ENCODE measurements around the gene CSNK1G2.

The CSNK1G2 gene

DNA sequence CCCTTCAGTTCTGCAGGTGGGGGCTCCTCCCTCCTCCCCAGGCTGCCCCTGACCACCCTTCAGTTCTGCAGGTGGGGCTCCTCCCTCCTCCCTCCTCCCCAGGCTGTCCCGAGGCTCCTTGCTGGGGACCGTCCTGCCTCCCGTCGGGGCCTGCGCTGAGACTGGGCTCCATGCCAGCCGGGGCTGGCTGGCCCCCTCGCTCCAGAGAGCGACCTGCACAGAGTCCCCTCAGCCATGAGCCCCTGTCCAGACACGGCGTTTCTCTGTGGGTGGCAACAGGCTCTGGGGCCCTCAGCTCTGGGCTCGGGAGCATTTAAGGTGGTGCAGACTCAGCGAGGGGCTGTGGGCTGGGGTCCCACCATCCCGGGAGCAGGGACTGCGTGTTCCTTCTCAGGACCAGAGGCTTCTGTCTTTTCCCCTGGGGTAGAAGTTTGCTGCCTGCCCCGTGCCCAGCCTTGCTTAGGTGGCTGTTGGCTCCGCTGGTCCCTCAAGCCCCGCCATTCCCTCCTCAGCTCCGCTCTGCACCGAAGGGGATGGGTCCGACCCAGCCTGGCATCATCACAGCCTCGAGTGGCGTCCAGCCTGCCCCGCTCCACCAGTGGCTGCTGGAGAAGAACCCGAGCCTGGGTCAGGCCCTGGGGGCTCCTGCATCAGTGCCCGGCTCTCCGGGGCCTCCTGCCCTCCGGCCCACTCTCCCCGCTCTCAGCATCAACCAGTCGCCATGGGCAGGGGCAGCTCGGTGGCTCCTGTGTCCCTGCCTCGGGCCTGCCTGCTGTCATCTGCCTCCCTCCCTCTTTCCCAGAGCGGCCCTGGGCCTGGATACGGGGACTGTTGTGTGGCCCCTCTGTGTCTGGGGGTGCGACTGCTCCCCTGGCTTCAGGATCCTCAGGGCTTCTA is 27.6 kb downstream of the CSNK1G2 start:
- no peak for DNase-seq (ENCODE audit: low read depth)

DNA sequence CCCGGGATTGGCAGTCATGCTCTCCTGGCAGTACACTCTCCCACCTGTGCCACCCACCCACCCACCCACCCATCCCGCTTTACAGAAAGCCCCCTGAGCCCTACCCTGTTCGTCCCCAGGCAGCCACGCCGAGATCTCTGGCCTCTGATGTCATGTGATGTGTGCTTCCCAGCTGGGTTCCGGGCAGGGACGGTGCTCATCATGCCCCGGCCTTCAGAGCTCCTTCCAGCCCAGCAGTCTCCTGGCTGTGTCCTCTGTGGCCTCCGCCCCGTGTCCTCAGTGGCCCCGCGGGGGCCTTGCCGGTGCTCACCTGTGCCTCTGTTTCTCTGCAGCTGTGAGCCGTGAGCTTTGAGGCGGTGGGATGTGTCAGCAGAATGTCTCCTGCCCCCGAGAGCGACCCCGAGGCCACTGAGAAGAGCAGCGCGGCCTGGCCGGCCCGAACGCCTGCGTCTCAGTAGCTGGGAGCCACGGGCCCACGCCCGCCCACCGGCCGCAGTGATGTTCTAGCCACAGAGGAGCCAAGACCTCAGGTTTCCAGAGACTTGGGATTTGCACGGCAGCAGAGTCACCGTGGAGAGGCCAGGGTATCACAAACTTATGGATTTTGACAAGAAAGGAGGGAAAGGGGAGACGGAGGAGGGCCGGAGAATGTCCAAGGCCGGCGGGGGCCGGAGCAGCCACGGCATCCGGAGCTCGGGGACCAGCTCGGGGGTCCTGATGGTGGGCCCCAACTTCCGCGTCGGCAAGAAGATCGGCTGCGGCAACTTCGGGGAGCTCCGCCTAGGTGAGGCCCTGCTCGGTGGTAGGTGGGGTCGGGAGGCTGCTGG is 28.4 kb downstream of the CSNK1G2 start:
- DNase-seq (ENCODE audit: low read depth), result no peak

DNA sequence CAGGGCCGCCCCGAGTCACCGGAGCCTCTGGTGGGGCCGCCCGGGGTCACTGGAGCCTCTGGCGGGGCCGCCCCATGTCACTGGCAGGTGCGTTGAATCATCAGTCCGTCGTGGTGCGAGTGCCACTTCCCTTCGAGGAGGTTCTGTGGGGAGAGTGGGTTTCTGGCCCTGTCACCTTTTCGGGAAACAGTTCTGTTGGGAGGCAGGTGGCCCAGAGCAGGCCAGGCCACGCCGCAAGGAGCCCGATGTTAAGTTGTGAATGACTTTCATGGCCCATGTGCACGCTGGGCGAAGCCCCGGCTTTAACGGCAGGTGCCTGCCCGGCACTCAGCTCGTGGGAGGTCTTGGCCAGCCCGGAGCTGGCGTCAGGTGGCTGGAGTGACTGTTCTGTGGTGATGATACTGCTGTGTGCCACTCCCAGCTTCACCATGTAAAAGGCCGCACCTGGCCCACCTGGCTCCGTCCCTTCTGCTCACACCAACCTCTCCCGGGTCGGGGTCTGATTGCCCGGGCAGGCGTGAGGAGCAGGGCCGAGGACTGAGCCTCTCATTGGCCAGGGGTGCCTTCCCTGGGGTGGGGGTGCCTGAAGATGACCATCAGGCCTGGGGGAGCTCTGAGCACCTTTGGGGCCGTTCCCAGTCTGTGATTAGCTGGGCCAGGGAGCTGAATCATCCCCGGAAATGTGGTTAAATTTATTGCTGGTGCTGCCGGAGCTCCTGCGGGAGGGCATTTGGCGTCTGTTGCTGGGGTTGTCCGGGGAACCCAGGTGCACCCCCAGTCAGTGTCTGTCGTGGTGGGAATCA is 29.2 kb downstream of the CSNK1G2 start:
- no peak for DNase-seq (ENCODE audit: low read depth)

DNA sequence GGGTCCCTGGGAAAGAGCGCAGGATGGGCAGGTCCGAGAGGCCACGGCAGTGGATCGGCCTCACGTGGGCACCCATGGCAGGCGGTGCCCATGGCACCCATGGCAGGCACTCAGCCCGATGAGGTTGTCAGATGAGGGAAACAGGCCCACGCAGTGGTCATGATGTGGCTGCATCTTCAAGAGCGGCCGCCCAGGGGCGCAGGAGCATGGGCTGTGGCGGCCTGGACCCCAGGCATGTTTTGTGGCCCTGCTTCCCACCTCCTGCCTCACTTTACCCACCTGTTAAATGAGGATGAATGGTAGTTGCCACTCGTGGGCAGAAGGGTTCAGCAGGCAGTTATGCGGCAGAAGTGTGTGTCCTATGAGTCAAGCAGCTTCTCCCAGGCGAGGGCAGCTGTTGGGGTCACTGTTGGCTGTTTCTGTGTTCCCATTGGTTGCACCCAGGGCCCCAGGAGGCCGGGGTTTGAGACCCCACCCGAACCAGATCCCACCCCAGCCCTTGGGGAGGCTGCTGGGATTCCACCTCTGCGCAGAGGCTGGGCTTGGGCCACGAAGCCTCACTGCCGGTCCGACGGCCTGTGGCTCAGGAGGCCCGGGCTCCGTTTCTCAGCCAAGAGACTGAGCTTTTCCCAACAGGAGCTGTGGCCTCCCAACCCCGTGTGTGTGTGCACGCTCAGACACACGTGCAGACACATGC is 30.0 kb downstream of the CSNK1G2 start:
- DNase-seq (ENCODE audit: low read depth), result no peak

DNA sequence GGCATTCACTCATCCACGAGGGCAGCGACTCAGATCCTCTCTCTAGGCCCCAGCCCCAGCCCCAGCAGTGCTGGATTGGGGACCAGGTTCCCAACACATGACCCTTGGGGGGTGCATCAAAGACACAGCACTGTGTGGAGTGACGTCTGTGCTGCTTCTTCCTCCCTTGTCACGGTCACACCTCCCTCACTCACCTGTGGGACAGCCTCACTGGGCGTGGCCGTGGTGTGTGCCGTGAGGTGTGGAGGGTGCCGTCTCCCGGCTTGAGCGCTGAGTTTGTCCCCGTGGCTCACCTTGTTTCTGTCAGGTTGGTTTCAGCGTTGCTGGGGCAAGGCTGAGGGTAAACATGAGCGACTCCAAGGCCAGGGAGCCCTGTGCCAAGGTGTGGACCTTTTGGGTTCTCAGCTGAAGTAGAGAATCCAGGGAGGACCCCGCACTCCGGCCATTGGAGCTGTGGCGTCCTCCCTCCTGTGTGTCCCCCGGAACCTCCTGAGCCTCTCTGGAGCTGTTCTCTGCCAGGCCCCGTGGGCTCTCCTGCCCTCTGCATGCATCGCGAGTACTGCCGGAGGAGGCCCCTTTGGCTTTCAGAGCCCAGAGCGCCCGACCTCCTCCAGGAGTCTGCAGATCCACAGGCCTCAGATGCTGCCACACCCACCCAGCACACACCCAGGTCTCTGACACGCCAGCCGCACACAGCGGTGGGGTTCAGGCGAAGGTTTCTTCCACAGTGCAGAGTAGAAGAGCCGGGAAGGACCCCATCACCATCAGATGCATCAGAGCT is 33.6 kb downstream of the CSNK1G2 start:
- no peak for DNase-seq (ENCODE audit: low read depth)

DNA sequence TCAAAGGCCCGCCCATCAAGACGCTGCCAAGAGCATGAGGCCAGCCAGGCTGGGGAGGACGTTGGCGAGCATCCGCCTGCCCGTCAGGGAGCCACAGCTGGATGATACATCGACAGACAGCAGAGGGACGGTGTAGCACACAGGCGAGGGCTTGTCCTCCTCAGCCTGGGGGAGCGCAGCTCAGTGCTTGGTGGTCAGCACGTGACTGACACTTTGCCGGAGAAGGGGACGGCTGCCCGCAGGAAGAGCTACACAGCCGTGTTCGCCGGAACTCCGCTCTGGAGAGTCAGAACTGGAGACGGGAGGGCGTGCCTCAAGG is 34.1 kb downstream of the CSNK1G2 start:
- DNase-seq (ENCODE audit: low read depth), result no peak

DNA sequence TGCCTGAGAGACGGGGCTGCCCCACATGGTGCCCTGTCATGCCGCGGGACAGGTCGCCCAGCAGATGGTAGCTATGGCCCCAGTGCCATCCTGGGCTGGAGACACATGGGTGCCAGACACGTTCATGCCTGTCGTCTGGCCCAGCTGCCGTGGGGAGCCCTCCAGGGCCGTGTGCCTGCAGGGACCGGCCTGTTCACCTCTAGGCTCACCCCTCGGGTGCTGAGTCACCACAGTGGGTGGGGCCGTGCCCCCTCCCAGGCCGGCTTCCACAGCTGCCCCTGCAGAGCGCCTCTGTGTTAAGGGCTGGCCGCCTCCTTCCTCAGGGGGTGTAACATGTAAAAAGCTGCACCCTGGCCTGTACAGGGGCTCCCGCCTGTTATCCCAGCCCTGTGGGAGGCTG is 36.1 kb downstream of the CSNK1G2 start:
- DNase-seq (ENCODE audit: low read depth), result no peak

DNA sequence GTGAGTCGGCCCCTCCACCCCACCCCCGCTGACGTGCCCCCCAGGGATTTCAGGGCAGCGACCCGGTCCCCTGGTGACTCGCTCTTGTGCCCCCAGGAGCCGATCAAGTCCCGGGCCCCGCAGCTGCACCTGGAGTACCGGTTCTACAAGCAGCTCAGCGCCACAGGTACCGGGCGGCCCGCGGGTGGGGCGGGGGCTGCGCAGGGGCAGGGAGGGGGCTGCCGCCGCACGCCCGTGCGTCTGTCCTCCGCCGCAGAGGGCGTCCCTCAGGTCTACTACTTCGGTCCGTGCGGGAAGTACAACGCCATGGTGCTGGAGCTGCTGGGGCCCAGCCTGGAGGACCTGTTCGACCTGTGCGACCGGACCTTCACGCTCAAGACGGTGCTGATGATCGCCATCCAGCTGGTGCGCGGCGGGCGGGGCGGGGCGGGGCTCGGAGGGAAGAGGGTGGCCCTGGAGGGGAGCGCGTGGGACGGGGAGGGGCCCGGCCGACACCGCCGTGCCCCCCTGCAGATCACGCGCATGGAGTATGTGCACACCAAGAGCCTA is 37.4 kb downstream of the CSNK1G2 start:
- no peak for DNase-seq (ENCODE audit: low read depth)

DNA sequence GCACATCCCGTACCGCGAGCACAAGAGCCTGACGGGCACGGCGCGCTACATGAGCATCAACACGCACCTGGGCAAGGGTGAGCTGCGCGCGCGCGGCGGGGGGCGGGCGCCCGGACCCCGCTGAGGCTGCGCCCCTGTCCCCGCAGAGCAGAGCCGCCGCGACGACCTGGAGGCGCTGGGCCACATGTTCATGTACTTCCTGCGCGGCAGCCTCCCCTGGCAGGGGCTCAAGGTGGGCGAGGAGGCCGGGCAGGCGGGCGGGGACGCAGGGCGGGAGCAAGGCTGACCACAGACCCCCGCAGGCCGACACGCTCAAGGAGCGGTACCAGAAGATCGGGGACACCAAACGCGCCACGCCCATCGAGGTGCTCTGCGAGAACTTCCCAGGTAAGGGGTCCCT is 38.0 kb downstream of the CSNK1G2 start:
- no peak for DNase-seq (ENCODE audit: low read depth)

DNA sequence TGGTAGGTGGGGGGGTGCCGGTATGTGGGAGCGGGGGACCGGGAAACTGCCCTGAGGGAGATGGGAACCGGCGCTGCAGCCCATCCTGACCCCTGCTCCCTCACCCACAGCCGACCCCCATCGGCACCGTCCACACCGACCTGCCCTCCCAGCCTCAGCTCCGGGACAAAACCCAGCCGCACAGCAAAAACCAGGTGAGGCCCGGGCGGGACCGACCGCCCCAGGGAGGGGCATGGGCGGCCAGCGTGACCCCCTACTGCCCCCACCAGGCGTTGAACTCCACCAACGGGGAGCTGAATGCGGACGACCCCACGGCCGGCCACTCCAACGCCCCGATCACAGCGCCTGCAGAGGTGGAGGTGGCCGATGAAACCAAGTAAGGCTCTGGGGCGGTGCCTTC is 38.7 kb downstream of the CSNK1G2 start:
- no peak for DNase-seq (ENCODE audit: low read depth)

DNA sequence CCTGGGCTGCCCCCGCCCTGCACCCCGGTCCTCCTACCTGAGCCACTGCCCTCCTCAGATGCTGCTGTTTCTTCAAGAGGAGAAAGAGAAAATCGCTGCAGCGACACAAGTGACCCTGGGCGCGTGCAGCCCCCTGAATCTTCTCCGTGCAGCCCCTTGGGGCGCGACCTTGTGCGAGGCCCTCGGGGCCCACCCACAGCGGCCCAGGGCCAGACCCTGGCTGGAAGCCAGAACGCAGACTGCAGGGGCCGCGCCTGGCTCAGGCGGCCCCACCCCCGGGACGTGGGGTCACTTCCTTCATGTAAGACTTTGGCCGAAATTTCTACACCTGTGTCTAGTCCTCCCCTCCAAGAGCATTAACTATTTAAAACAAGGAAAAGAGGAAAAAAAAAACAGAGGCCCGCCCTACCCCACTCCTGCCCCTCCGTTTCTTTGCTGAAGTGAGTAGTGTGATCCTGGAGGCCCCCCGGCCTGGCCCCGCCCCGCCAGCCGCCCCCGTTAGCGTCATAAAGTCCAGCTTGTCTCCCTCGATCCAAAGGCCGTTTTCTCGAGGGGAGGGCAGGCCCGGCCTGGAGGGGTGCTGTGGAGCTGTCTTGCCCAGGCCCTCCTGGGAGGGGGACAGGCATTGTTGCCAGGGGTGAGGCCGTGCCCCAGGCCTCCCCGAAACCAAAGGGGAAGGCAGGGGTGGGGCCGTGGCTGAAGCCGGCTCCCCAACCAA is 39.3 kb downstream of the CSNK1G2 start:
- DNase-seq (ENCODE audit: low read depth), result no peak

DNA sequence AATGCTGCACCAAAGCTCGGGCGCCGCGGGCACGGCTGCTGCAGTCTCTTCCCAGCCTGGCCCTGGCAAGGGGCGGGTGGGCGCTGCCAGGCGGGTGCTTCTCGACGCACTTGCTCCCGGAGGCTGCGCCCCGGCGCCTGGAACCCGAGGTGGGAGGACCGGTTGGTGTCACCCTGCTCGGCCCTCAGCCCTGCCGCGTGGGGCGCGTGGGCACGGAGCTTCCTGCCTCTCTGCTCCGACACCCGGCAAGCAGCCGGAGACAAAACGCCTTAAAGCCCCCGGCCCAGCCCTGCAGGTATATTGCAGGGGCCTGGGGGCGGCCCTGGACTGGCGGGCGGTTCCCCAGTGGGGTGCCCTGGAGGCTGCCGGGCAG is 39.8 kb downstream of the CSNK1G2 start:
- DNase-seq (ENCODE audit: low read depth), result no peak

DNA sequence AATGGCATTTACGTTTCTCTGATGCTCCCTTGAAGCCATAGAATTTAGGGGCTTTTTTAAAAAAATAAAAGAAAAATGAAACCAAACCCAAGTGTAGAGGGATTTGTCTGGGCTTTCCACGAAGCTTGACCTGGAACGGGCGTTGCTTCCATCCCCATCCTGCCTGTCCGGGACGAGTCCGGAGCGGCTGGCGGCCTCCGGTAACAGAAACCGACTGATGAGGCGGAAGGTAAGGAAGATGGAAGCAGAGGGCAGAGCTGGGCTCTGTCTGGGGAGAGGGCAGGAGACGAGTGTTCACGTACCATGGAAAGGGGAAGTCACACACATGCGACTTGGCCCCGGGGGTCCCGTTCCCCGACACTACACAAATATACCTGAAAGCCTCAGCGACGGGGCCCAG is 40.3 kb downstream of the CSNK1G2 start:
- no peak for DNase-seq (ENCODE audit: low read depth)

DNA sequence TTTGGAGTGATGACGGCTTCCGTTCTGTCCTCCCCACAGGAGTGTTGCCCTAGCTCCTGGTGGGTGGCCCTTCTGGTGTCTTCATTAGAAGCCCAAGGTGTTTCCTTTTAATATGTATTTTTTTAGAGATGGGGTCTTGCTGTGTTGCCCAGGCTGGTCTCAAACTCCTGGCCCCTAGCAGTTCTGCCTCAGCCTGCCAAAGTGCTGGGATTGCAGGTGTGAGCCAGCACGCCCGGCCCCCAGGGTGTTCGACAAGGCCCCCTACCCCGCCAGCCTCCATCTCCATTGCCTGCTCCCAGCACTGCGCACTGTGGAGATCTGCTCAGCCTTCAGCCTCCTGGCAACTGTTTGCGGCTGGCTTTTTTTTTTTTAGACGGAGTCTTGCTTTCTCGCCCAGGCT is 43.4 kb downstream of the CSNK1G2 start:
- DNase-seq (ENCODE audit: low read depth), result no peak

DNA sequence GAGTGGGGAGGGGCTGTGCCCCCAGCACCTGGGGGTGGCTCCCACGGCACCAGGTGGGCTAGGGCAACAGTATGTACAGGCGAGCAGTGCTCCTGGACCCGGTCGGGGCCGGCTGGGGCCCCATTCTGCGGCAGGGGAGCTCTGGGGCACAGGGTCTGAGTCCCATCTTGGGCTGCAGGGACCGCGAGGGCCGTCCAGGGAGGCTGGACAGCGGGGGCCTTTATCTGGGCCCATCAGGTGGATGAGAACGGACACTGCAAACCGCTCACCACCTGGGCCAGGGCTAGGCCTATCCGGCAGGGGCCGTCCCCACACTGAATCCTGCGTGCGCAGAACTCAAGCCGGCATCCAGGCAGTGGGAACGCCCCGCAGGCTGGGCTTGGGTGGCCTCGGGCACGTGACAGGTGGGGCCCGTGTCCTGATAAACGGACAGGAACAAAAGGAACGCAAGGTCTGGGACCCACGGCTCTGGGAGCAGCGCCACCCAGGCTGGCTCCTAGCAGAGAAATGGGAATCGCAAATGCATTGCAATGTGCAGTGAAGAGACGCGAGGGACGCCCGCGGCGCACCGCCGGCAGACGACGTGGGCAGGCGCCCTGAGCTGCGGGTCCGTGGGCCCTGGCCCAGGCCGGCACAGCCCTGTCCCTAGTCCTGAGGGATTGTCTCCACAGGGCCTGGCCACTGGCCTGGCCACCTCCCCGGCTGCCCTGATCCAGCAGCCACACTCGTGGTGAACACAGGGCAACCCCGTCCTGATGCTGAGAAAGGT is 44.8 kb downstream of the CSNK1G2 start:
- no peak for DNase-seq (ENCODE audit: low read depth)

DNA sequence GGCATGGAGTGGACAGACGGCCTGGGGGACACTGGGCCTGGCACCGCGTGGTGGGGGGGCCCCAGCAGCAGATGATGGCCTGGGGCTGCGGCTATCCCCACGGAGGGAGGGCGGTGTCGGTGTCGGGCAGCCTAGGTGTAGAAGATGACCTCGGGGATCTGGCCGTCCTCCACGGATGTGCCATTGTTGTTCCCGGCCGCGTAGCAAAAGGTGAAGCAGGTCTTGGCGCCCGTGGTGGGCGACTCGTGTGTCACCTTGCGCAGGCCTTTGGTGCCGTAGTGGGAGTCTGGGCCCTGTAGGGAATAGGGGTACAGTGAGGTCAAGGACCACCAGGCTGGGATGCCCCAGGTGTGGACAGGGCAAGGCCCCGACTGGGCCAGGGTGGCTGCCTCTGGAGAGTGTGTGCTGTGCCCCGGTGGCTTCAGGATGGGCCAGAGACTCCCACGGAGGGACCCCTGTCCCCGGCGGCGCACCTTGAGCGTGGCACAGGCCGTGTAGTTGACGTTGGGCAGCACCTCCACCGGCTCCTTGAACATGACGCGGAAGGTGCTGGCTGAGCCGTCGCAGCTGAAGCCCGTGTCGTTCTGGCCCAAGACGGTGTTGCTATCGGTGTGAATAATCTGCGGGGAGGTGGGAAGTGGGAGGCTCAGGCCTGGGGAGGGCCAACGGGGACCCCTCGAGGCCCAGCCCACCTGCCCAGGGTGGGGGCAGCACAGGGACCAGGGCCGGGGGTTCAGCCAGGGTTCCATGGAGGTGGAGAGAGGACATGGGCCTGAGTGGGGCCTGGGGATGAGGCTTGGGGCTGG is 45.6 kb downstream of the CSNK1G2 start:
- DNase-seq (ENCODE audit: low read depth), result no peak

DNA sequence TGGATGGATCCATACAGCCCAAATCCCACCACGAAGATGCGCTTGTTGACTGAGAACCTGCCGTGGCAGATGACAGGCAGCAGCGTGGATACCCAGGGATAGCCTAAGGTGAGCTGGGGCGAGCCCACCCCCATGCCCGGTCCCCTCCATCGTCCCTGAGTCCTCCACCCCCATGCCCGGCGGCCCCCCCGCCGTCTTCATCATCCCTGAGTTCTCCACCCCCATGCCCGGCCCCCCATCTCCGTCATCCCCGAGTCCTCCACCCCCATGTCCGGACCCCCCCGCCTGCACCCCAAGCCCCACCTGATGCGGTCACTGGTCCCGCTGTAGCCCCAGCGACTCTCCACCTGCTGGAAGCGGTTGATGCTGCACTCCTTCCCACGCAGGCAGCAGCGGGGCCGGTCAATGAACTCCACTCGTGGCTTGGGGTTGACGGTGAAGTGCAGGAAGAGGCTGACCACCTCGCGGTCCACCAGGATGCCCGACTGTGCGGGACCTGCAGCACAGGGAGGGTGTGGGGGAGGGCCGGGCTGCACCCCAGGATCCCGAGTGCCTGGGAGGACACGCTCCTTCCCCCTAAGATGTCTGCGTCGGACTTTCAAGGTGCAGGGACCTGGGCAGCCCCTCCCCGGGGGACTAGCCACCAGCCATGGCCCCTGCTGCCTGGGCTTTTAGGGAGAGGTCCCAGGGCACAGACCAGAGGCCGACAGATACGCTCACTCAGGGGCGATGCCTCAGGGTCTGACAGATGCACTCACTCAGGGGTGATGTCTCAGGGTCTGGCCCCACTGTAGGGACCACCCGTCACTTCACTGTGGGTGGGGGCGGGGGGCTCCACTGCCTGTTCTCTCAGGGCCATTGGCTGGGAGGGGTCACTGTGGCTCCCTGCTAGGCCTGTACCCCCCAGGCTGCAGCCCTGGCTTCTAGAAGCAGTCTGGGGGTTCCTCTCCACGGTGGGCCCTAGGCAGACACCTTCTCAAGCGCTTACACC is 46.5 kb downstream of the CSNK1G2 start:
- no peak for DNase-seq (ENCODE audit: low read depth)

Measured in stimulated activated CD8-positive, alpha-beta memory T cell treated with anti-CD3 and anti-CD28 coated beads, Interleukin-12 subunit alpha, Interleukin-12 subunit beta, amount 100 ng/mL, for 4 hours (primary cell).